ENCODE results near the gene MYG1.

DNA sequence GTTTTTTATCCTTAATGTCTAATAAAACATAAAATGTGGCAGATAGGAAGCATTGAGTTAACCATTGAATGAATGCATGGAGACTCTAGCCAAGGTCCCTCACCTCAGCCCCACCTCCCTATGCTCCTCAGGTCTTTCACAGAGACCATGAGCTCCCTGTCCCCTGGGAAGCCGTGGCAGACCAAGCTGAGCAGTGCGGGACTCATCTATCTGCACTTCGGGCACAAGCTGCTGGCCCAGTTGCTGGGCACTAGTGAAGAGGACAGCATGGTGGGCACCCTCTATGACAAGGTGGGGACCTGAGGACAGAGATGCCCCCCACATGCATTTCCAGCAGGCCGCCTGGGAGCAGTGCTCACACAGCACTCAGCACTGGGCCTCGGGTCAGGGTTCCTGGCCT lies 3.4 kb downstream of the MYG1 start:
- TF ChIP-seq CTCF (conservative IDR thresholded peaks at IDR 0.05; ENCODE audit: low read length) (no peak), EZH2phosphoT487 (IDR thresholded peaks at IDR 0.05; ENCODE audit: borderline replicate concordance, low read depth, low read length) (no peak)

All from OCI-LY7 (cell line).